ENCODE measurements around the gene GTPBP6. TPM values are rescaled to one million over a fixed set of nuclear protein-coding genes. Genes with fewer than 3 reads are reported as not detected.

Gene GTPBP6, protein sequence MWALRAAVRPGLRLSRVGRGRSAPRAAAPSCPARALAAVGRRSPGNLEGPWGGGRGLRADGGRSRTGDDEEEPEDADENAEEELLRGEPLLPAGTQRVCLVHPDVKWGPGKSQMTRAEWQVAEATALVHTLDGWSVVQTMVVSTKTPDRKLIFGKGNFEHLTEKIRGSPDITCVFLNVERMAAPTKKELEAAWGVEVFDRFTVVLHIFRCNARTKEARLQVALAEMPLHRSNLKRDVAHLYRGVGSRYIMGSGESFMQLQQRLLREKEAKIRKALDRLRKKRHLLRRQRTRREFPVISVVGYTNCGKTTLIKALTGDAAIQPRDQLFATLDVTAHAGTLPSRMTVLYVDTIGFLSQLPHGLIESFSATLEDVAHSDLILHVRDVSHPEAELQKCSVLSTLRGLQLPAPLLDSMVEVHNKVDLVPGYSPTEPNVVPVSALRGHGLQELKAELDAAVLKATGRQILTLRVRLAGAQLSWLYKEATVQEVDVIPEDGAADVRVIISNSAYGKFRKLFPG
- 20.3 TPM for total RNA-seq

DNA sequence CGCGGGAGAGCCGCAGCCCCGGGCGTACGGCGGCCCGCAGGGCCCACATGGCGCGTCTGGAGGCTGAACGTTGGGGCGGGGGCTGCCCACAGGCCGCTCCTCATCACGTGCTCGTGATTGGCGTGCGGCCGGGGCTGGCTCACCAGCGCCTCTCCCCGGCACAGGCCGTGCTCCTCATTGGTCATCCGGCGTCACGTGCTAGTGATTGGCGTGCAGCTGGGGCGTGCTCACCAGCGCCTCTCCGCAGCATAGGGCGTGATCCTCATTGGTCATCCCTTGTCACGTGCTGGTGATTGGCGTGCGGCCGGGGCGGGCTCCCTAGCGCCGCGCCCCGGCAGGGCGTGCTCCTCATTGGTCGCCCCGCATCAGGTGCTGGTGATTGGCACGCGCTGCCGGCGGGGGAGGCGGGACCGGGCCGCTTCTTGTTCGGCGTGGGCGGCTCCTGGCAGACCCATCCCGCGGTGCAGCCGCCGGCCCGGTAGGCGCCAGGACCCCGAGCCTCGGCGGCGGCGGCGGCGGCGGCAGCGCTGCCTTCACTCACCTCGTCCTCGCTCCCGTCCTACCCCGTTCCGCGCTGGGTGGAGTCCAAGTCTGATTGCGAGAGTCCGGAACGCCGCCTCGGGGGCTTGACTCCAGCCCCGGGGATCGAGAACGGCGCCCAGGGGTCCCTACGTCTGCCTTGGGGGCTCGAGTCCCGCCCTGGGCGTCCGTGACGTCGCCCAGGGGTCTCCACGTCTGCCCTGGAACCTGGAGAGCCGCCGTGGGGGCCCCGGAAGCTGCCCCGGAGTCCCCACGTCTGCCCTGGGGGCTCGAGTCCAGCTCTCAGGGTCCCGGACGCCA lies at the start of gene GTPBP6:
TSS of gene GTPBP6 (minus strand) at position 58 of the 840 bp plus-strand sequence. CDS start at position 49, 9 bp downstream.

GRCh38 chrX:281166-281999 lies 37.2 kb downstream of the GTPBP6 start, which contains the start of gene PLCXD1:
Gene PLCXD1, plus strand, starts transcription at chrX:281381. Its CDS starts 2,807 bp downstream, at chrX:284188.

Other genes with a start within 250 kb of the GTPBP6 start
- 21.9 TPM for gene PLCXD1, start 37.4 kb downstream of the GTPBP6 start, total RNA-seq
- 22.5 TPM for gene PPP2R3B, start 68.1 kb upstream of the GTPBP6 start, total RNA-seq